HFFc6 (cell line): ENCODE results near the gene UBE2K. TPM values are rescaled to one million over a fixed set of nuclear protein-coding genes. Genes with fewer than 3 reads are reported as not detected.
"Not testable (repeated sequence)": the region's sequence is repeated elsewhere in the genome, so short reads cannot be mapped to it uniquely, and the experiment has no call there.

Experiments used
- DNase-seq: peaks from one replicate; pipeline ENCODE4 v3.0.0-alpha.2; 2018
- H3K27ac Mint-ChIP-seq: 2 replicates; pipeline ENCODE4 v1.8.0; 2020; ENCODE audit warnings: mild to moderate bottlenecking, mixed read lengths
- H3K27me3 Mint-ChIP-seq: 2 replicates; pipeline ENCODE4 v1.8.0; 2021; ENCODE audit warnings: mild to moderate bottlenecking, moderate library complexity, mixed read lengths; ENCODE audit not compliant: insufficient read depth
- H3K36me3 Mint-ChIP-seq: 2 replicates; pipeline ENCODE4 v1.8.0; 2021; ENCODE audit warnings: low read depth, mixed read lengths
- H3K4me1 Mint-ChIP-seq: 2 replicates; pipeline ENCODE4 v1.8.0; 2020; ENCODE audit warnings: low read depth, mixed read lengths
- H3K4me3 Mint-ChIP-seq: 2 replicates; pipeline ENCODE4 v1.8.0; 2020; ENCODE audit warnings: mild to moderate bottlenecking, moderate library complexity, mixed read lengths
- H3K9me3 Mint-ChIP-seq: 2 replicates; pipeline ENCODE4 v1.8.0; 2020; ENCODE audit warnings: mild to moderate bottlenecking, mixed read lengths
- total RNA-seq, 6 experiments: library from RNA; stranded (reverse); fragmentation: NEBNext Ultra II Directional; extraction: Animal tissue kit (Norgen Biotek cat#: 25700); gene quantifications; 2 replicates in 1 of 6; 3 replicates in 5 of 6; pipeline ENCODE4 v1.2.3, GENCODE V29; 2021
- TF ChIP-seq, protein P1 (sequence below): fragments of 200-600 bp; sonication (generic); IDR thresholded peaks from 2 replicates; pipeline ENCODE4 v1.5.0; 2021; ENCODE audit warnings: antibody characterized with exemption, mild to moderate bottlenecking

Gene UBE2K
- total RNA-seq, 6 experiments from 2014 or later, result 84.8 to 104 (median 90.6) TPM

DNA sequence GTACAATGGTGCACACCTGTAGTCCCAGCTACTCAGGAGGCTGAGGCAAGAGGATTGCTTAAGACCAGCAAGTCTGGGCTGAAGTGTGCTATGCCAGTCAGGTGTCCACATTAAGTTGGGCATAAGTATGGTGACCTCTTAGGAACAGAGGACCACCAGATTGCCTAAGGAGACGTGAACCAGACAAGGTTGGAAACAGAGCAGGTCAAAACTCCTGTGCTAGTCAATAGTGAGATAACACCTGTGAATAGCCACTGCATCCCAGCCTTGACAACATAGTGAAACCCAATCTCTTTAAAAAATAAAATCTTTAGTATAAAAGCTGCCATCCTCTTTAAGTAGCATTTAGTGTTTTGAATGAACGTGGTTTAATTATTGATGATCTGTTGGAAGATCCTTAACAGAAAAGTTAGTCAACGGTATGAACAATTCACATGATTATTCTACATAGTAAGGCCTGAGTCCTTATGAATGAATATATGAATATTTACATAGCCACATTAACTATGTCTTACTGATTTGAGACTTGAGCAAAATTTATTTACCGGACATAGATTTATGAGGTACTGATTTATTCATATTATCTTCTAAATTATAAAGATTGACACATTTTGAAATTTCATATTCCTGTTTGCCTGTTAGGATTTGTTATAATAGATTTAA, 63.2 kb downstream of the UBE2K start:
- H3K36me3 Mint-ChIP-seq, result peaks cover 31% of the 10 kb centered on the region
- TF ChIP-seq, protein P1, sequence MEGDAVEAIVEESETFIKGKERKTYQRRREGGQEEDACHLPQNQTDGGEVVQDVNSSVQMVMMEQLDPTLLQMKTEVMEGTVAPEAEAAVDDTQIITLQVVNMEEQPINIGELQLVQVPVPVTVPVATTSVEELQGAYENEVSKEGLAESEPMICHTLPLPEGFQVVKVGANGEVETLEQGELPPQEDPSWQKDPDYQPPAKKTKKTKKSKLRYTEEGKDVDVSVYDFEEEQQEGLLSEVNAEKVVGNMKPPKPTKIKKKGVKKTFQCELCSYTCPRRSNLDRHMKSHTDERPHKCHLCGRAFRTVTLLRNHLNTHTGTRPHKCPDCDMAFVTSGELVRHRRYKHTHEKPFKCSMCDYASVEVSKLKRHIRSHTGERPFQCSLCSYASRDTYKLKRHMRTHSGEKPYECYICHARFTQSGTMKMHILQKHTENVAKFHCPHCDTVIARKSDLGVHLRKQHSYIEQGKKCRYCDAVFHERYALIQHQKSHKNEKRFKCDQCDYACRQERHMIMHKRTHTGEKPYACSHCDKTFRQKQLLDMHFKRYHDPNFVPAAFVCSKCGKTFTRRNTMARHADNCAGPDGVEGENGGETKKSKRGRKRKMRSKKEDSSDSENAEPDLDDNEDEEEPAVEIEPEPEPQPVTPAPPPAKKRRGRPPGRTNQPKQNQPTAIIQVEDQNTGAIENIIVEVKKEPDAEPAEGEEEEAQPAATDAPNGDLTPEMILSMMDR, result no peak
- H3K4me1 Mint-ChIP-seq, result no peaks in the 10 kb centered on the region
- H3K9me3 Mint-ChIP-seq, result no peaks in the 10 kb centered on the region
- H3K27me3 Mint-ChIP-seq, result no peaks in the 10 kb centered on the region
- H3K27ac Mint-ChIP-seq, result no peak overlapping the region
- H3K4me3 Mint-ChIP-seq, result no peak overlapping the region
- DNase-seq, result no peak

DNA sequence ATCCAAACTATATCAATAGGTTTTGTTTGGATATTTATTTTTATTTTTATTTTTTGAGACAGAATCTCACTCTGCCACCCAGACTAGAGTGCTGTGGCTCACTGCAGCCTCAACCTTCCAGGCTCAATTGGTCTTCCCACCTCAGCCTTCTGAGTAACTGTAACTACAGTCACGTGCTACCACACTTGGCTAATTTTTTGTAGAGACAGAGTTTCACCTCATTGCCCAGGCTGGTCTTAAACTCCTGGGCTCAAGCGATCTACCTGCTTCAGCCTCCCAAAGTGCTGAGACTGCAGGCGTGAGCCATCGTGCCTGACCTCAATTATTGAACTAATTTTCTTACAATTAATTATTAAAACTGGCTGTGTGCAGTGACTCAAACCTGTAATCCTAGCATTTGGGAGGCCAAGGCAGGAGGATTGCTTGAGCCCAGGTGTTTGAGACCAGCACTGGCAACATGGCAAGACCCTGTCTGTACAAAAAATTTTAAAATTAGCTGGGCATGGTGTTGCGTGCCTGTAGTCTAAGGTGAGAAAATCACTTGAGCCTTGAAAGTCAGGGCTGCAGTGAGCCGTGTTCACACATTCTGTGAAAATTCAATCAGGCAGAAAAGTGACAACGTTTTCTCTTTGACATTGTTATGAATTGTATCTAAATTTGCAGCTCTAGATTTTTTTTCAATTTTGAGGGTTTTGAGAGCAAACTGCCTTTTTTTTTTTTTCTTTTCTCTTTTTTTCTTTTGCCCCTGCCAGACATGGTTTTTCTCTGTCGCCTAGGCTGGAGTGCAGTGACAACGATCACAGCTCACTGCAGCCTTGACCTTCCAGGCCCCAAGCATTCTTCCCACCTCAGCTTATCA, 66.0 kb downstream of the UBE2K start:
- no peaks in the 10 kb centered on the region for H3K9me3 Mint-ChIP-seq

DNA sequence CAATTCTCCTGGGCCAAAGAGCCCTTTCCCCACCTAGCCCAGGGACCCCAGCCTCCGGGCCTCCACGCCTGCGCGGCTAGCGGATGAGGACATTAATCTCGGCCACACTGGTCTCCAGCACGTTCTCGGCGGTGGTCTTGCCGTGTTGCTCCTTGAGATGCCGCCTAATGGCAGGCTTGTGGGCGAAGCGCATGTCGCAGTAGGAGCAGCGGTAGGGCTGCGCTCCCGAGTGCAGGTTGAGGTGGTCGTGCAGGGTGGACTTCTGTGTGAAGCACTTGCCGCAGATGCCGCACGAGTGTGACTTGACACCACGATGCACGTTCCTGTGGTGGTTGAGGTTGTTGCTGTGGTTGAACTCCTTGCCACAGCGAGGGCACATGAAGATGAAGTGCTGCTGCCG, 72.1 kb downstream of the UBE2K start:
- Mint-ChIP-seq H3K36me3 (peaks cover 20% of the 10 kb centered on the region), H3K4me1 (peaks cover 12% of the 10 kb centered on the region), H3K4me3 (no peak overlapping the region), H3K9me3 (no peaks in the 10 kb centered on the region), H3K27ac (no peak overlapping the region), H3K27me3 (0 out of 2 replicates have a peak, but pooled peaks cover 3% of the 10 kb centered on the region)
- TF ChIP-seq, protein P1, result no peak
- DNase-seq, result no peak

More for the DNA sequence above, 66.0 kb downstream of the UBE2K start:
- Mint-ChIP-seq H3K27me3 (0 out of 2 replicates have a peak, but pooled peaks cover 3% of the 10 kb centered on the region), H3K4me1 (peaks cover 12% of the 10 kb centered on the region), H3K27ac (no peak overlapping the region), H3K4me3 (no peak overlapping the region), H3K36me3 (peaks cover 27% of the 10 kb centered on the region)
- TF ChIP-seq, protein P1, result no peak
- DNase-seq, result no peak

DNA sequence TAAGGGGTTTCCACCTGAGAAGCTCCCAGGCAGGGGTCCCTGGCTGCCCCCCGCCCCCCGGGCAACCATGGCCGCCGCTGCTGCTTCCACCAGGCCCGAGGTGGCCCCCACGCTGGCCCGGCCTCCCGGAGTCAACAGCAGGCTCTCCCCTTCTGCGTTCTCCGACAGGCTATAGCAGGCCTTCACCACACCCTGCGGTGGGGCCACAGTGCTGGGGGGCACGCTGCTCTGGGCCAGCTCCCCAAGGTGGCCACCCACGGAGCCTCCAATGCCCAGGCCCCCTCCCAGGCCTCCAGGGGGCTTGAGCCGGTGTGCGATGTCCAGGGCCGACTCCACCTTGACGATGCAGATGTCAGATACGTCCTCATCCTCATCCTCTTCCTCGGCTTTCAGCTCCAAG, 72.5 kb downstream of the UBE2K start:
- Mint-ChIP-seq H3K27me3 (0 out of 2 replicates have a peak, but pooled peaks cover 3% of the 10 kb centered on the region), H3K36me3 (peaks cover 24% of the 10 kb centered on the region), H3K9me3 (no peaks in the 10 kb centered on the region), H3K4me1 (peaks cover 12% of the 10 kb centered on the region), H3K27ac (no peak overlapping the region), H3K4me3 (no peak overlapping the region)
- TF ChIP-seq, protein P1, result no peak
- DNase-seq, result no peak

DNA sequence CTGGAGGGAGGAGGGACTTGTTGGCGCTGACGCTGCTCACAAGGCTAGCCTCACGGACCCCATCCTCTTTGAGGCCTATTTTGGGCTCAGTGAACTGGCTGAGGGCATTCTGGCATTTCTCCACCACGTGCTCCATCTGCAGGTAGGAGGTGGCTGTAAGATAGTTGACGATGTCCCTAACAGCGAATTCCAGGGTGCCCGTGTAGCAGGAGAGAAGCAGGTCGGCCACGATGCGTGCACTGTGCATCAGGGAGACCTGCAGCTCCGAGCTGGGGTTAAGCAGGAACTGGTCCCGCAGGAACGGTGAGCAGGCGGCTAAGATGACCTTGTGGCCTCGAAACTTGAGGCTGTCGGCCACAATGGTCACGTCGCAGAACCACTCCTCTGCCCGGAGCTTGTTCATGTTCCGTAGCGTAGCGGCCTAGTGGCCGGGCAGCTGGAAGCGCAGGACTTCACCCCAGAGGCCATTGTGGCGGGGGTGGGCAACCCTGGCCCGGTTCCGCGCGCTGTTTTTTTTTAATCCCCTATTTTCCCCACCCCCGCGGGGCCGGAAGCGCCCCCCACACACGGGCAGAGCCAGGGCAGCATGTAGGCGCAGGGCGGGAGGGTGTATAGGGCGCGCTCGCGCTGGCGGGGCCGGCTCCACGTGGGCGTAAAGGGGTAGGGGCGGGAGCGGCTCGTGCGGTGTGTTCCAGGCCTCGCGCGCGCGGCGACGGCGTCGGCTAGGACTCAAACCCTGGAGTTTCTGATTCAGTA, 73.2 kb downstream of the UBE2K start:
- Mint-ChIP-seq H3K27me3 (0 out of 2 replicates have a peak, but pooled peaks cover 3% of the 10 kb centered on the region), H3K9me3 (no peaks in the 10 kb centered on the region), H3K27ac (no peak overlapping the region), H3K36me3 (peaks cover 26% of the 10 kb centered on the region), H3K4me3 (no peak overlapping the region), H3K4me1 (peaks cover 12% of the 10 kb centered on the region)
- no peak for DNase-seq
- TF ChIP-seq, protein P1, result no peak

DNA sequence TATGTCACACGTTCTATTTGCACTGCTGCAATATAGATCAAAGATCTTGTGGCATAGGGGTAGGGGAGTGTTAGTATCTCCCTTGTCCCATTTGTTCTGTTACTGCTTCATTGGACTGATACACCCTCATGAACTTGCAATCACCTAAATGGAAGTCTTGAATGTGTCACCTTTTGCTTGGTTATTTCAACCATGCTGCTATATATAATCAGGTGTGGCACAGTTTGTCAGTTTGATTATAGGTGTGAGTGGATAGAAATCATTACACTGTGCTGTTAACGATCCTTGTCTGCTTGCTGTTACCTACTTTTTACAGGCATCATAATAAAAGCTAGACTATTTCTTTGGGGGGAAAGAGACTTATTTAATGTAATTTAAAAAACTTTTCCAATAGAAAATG, 84.1 kb downstream of the UBE2K start:
- not testable (repeated sequence) for H3K9me3 Mint-ChIP-seq, DNase-seq, H3K4me3 Mint-ChIP-seq, H3K36me3 Mint-ChIP-seq, H3K27me3 Mint-ChIP-seq, H3K27ac Mint-ChIP-seq, H3K4me1 Mint-ChIP-seq
